Tongue (tissue), 2 donors: ENCODE data around the gene IDH3A. TPM values are rescaled to one million over a fixed set of nuclear protein-coding genes. Genes with fewer than 3 reads are reported as not detected.

Experiments used
- DNase-seq: peaks from one replicate; pipeline ENCODE4 v3.0.0-alpha.2; 2015
- total RNA-seq: library from RNA; depleted of rRNA; stranded (reverse); fragments of >200 nt; gene quantifications from one replicate; pipeline ENCODE4 v1.2.3, GENCODE V29; 2014

IDH3A gene
- total RNA-seq, 1 donor from 2014 or later: 117 TPM

DNA sequence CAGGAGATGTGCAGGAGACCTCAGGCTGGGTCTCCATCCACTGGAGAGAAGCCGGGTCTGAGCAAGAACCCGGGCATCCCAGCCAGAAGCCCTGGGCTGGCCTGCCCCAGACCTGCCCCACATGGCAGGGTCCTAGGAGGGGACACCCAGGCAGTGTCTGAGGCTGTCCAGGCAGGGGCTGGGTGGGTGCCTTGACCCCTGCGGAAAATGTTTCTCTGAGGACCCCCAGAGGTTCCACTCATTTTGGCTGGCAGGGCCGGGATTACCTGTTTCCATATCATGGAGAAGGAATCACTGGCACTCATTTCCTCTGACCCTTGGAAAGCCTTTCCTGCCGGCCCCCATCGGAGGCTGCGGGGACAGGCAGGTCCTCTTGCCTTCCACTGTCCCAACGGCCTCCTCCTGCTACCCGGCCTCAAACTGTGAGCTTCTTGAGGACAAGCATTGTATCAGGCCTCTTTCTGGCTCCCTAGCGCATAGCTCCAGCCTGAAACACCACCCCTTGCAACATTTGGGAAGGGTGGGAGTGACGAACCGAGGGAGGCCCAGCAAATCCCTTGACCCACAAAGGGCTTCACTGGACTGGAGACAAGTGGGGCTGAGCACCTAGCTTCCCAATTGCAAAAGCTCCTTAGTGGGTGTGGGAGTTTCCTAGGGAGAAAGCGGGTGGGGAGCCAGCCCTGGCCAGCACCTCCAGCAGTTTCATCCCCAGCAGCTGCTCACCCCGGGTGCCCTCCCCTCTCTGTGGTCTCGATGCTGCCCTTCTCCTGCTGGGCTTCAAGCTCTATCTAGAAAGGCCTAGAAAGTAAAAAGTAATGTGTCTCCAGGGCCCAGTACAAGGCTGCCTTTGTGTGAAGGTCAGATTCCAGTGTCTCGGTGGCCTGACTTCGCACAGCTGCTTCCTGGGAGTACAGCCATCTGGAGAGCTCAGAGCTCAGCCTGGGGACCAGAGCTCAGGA lies 55.5 kb downstream of the IDH3A start:
- DNase-seq: peak; percentile 76

DNA sequence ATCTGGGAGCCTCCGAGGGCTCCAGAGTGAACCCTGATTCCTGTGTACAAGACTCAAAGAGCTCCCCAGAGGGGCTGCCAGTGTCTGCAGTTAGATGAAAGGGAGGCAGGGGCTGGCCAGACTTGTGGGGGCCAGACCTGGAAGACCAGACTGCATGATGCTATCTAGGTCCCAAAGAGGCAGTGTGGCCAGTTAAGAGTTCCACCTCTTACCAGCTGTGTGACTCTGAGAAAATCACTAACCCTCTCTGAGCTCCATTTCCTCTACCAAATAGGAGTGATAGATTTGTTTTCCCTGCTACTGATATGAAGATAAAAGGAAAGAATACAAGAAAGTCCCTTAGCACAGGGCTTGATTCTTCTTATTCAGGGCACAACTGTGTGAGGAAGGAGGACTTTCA lies 56.2 kb downstream of the IDH3A start:
- DNase-seq: no peak

DNA sequence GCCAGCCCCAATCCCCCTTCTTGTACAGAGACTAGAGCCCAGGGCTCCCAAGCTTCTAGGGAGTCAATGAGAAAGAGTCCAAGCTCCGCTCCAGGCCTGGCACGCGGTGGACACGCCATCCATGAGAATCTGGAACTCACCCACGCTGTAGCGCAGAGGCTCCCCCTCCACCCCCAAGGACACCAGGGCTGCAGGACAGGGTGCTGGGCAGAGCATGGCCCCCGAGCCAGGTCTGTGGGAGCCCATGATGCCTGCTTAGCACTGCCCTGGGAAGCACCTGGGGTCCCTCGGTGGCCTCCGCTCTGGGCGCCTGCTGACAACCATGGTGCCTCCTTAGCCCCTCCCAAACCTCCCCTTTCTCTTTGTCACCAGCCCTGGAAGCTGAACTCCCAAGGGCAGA lies 56.7 kb downstream of the IDH3A start:
- DNase-seq: no peak

DNA sequence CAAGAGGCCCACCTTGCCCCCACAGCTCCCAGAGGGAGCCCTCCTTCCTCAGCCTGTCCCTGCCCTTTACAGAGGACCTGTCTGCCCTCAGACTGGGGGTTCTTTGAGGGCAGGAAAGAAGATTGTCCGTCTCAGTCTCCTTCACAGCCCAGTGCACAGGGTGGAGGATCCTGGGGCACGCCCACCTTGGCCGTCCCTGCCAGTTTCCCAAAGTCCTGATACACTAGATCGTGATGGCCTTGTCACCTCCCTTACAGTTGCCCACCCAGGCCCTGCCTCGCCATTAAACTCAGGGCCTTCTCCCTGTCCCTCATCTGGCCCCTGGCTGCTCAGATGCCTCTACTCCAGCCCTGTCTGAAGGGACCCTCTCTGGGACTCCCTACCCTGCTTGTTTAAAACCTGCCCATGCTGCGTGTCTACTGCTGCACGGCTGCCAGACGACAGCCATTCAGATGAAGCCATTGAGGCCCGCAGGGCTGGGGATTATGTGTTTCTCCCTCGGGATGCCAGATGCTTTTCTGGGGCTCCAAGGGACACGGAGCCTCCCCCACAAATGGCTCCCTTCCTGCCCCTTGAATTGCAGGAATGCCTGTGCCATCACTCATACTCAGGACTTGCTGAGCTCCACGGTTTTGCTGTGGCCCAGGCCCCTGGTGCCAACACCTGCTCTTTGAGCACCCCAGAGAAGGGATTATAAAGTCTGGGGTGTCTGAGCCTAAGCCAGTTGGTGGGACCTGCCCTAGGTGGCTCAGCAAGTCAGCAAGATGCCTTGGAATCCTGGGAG lies 57.4 kb downstream of the IDH3A start:
- peak; percentile 31 for DNase-seq

DNA sequence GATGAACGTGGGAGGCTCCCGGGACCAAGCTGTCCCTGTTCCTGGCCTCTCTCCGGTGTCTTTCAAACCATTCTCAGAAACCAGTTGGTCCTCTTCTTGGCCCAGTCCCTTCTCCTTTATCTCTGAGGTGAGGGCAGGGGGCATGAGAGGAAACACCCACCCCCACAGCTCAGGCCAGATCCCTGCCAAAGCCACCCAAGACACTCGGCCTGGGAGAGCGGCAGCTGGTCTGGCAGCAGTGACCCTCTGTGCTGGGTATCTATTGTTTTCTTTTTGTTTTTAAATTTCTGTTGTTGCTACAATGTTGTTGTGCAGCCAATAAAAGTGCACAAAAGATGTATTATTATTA lies 57.9 kb downstream of the IDH3A start:
- no peak for DNase-seq

DNA sequence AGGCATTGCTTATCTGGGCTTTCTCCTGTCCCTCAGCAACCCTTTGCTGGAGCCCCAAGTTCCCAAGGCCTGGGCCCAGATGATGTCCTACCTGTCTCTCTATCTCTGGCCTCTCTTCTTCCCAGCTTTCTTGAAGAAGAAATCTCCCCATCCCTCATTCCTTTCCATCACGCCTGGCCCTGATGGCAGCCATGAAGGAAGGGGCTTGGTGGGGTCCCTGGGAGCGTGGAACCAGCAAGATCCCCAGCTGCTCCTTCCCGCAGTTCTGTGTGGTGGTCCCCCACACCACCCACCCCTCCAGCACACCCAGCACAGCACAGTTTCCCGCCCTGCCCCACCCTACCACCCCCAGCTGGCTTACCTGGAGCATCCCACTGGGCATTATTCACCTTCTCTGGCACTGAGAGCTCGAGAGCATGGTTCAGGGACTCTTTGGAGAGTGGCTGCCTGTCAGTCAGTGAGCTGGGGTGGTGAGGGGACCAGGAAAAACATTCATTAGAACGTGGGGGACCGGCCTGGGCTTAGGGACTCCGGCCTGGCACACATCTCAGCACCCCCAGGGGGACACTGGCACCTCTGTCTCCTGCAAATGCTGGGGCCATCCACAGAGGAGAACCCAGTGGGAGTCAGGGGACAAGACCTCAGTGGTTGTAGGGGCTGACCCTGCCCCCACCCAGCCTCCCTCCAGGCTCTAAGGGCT lies 58.6 kb downstream of the IDH3A start:
- DNase-seq: no peak

DNA sequence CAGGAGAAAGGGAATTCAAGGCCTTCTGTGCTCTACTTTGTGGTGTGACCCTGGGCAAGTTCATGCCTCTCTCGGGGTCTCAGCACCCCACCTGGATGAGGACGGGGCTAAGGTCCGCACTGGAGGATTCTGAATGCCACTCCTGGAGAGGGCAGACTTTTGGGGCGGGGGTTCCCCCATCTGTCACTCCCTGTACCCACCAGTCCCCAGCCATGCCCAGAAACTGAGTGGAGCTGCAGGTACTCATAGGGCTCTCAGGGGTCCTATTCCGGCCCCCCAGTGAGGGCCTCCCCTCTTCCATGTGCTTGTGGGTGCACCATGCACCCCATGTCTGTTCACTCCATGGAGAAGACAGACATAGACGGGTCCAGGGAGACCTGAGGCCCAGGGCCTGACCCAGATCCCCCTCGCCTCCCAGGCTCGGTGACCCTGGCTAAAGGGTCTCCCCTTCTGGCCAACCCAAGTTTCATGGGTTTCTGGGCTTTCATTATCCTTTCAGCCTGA lies 59.2 kb downstream of the IDH3A start:
- no peak for DNase-seq

DNA sequence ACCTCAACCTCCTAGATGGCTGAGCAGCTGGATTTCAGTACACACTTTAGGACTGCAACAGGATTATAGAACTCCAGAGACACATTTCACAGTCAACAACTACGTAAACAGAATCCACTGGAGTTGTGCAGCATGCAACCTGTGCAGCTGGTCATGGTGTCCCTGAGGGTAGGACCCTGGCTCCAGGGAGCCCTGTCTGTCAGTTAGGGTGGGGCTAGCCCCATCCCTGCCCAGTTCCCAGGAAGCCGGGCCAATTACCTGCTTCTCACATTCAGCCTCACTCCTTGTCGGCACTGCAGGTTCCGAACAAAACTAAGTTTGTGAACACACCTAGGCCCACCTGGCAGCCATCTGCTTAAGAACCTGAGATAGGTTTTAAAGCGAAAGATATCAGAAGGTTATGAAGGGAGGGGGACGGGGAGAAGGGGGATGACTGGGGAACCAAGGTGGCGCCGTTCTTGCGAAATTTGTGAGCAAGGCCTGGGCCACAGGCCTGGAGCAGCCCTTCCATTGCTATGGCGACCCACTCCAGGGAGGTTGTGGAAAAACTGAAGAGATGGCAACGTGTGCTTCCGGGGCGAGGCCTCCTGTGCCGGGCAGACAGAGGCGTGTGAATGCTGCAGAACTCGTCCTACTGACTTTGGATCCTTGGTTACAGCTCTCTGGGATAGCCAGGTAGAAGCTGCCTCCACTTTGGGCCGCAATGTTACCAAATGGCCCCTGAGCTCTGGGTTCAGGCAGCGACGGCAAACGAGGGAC lies 59.9 kb downstream of the IDH3A start:
- DNase-seq: peak; percentile 44

DNA sequence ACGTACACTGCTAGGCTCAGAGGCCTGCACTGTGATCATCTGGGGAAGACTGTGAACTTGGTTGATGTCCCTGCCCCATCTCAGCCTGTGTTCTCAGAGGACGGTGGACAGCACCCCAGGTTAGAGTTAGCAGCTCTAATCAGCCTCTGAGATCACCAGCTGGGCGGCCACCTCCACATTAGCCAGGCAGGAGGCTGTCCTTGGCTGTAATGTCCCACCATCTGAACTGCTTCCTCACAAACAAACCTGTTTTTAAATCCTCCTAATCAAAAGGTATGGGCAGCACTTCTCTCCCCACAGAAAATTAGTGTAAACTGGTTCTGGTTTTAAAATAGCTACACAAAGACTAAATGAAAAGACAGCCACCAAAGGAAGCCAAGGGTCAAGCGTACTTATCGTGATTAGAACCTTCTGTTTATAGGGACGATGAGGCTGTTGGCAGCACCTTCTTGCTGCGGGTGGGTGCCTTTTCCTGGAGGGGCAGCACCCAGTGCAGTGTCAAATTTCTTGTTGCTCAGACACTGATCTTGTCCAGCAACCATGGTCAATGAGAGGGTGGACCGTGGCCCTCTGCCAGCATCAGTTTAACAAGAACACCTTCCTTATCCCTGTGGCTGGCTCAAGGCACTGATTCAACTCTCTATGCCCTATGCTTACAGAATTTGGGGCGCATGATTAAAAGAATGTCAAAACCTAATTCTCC lies 60.6 kb downstream of the IDH3A start:
- no peak for DNase-seq

DNA sequence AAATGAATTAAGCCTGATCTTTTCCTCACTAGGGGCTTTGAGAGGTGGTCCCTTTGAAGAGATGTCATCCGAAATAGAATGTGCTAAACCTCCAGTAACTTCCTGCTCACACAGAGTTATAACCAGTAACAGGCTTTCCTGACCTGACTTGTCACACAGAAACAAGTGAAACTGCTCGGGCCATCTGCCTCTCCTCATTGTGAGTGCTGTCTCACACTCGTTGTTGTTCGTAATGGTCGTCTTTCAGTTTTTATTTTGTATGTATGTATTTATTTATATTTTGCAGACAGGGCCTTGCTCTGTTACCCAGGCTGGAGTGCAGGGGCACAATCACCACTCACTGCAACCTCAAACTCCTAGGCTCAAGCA lies 61.2 kb downstream of the IDH3A start:
- no peak for DNase-seq

DNA sequence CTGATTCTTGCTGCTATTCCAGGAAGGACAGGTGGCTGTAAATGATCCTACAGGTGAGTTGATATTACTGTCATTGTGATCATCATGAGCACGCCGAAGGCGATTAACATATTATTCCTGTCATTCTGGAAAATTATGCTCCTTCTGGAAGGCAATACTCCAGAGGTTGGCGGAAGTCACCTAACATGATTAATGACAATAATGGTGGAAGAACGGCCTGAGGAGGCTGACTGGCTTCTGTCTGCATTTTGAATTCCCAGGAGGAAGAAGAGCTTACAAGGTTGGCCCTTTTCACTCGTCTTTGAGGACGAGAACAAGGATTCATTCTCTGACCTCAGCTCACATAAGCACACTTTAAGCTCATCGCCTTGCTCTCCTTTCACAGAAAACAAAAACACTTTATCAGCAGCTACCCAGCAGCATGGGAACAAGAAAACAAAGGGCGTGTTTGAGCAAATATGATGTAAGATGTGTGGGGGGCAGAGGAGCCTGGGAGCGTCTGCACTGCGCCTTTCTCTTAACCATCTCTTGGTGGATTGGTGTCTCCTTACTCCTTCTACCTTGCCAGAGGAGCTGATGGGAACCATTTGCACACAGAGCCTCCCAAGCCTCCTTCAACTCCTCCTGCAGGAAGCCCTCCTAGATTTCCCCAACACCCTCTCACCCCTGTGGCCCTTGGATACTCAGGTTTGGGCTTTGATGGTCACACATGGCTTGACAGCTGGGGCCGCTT lies 62.2 kb downstream of the IDH3A start:
- no peak for DNase-seq

DNA sequence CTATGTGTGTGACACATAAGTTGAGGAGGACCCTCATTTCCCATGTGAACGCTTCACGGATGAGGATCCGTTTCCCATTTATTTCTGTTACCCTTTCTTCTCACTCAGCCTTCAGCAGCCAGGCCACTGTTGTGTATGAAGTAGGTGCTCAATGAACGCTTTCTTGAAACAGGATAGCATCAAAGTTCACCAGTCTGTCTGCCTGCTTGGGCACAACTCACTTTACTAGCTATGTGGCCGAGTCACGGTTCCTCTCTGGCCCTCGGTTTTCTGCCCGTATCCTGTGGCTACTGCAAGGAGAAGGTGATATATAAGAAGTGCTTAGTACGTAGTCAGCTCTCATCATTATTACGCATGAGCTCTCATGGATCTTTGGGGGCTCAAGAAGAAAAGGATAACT lies 62.8 kb downstream of the IDH3A start:
- DNase-seq: no peak

DNA sequence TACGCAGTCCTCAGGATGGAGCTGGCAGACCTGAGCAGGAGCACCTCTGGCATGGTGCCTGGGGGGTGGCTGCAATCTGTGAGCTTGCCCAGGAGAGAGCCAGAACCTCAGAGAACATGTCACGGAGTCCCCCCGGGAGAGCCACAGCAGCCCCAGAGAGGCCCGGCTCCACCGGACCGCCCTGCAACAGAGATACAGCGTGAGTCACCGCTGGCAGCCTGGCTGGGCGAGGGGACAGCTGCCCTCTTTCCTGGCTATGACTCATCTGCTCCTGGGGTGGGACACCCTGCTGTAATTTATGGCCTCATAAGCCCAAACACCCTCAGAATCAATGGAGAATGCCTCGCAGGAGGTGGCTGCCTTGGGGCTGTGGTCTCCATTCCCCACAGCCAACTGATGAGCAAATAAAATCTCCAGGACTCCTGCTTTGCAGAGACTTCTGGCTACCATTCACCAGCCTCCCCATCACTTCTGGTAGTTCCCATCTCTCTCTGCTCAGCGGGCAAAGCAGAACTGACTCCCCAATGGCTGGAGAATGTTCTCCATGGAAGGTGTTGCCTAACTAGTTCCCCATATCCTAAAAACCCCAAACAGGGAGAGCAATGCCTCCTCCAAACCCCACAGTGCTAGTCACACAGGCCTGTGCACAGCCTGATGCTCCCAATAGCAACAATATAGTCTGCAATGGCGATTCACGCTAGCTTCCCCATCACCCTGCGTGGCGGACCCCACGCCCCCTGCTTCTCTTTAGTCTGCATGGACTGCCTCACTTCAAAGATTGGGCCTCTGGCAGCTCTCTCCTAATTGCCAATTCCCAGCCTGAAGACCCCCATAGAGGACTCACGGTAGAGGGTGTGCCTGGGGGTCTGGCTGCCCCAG lies 63.6 kb downstream of the IDH3A start:
- peak; percentile 75 for DNase-seq

DNA sequence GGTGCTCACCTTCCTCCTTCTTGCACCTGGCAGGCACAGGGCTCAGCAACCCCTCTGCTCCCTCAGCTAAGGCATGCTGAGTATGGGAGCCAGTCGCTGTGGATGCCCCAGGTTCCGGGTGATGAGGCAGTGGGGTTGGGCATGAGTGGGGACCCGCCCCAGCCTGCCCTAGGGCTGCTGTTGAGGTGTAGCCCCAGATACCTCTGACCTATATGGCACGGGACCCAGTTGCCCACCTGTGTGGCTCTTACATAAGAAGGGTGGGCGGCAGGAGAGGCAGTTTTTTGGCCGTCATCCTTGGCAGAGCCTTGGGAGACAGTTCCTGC lies 64.2 kb downstream of the IDH3A start:
- no peak for DNase-seq

DNA sequence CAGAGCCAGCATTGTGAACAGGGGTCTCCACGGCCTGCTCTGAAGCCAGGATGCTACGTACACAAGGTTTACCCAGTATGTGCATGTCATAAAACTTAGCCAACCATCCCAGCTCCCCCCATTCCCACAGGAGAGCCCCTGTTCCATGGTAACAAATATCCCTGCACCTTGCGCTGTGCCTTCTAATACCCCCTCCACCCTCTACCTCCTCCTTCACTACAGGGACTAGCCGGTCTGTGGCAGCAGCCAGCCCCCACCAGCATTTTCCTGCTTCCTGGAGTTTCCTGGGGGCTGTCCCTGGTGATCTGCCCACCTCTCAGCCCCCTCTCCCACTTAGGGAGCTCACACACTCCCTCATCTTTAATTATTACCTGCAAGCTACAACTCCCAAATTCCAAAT lies 64.8 kb downstream of the IDH3A start:
- no peak for DNase-seq

DNA sequence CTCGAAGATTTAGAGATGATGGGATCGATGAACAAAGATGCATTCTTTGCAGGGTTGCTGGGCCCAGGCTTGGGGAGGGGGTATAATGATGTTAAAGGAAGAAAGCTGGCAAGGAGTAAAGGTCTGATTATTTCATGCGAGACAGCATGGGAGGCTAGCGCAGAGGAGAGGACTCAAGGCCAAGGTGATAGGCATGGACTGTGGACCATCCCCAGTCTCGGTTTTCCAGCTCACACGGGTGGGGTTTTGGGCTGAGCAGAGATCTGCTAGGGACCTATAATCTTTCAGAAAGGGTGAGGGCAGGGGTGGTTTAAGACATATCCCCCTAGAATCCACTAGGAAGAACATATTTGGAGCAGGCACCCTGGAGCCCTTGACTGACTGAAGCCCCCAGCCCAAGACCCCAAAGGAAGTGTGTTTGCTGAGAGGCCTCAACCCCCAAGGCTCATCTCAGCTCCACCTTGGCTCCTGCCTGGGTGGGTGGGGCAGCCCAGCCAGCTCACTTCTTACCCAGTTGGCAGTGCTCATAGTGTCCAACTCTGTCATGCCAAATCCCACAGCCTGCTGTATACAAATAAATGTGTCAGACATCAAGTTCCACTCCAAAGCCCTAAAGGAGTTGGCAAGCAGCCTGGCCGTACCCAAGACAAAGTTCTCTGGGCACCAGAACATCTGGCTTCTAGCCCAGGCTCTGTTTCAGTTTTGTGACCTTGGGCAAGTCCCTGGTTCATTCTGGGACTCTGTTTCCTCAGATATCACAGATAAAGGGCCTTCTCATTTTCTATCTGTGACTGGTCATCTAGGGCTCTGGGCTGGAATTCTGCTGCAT lies 67.3 kb downstream of the IDH3A start:
- DNase-seq: peak; percentile 65

DNA sequence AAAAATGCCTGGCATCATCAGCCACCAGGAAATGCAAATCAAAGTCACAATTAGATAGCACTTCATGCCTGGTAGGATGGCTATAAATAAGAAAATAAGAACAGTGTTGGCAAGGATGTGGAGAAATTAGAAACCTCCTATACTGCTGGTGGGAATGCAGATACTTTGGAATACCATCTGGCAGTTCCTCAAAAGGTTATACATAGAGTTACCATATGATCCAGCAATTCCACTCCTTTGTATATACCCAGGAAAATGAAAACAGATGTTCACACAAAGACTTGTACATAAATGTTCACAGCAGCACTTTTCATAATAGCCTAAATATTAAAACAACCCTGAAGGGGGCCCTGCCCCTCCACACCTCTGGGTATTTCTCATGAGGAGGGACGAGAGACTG lies 71.6 kb downstream of the IDH3A start:
- no peak for DNase-seq
